ENCODE results near the gene PCBP4.

GRCh38 chr3:51985063-51985462, 17.8 kb upstream of the PCBP4 start:
- TF ChIP-seq EP300 (IDR thresholded peaks at IDR 0.05) (no peak), POLR2AphosphoS5 (IDR thresholded peaks at IDR 0.05) (no peak), POLR2A (IDR thresholded peaks at IDR 0.05) (no peak)
